Suprapubic skin (tissue), 4 donors: Measurements from ENCODE around the gene WNT9B.

Source experiments
- POLR2A ChIP-seq, 2 donors: fragments of 450-650 bp; IDR thresholded peaks; one replicate each; pipeline ENCODE4 v1.6.1; 2017; ENCODE audit warnings: antibody characterized with exemption in 2 of 2, mild to moderate bottlenecking in 2 of 2, moderate library complexity in 2 of 2
- POLR2AphosphoS5 ChIP-seq, 3 donors: sonication (generic); formaldehyde crosslinking; IDR thresholded peaks; one replicate each; pipeline ENCODE4 v1.6.1; 2017; ENCODE audit warnings: antibody characterized with exemption in 3 of 3
- TF ChIP-seq, protein P1 (sequence below), 2 donors: fragments of 200-600 bp in 1 of 2; fragments of 450-650 bp in 1 of 2; sonication (generic) in 1 of 2; IDR thresholded peaks; one replicate each; pipeline ENCODE4 v1.5.1; 2016 to 2019; ENCODE audit warnings: antibody characterized with exemption in 2 of 2, mild to moderate bottlenecking in 1 of 2, moderate library complexity in 1 of 2

DNA sequence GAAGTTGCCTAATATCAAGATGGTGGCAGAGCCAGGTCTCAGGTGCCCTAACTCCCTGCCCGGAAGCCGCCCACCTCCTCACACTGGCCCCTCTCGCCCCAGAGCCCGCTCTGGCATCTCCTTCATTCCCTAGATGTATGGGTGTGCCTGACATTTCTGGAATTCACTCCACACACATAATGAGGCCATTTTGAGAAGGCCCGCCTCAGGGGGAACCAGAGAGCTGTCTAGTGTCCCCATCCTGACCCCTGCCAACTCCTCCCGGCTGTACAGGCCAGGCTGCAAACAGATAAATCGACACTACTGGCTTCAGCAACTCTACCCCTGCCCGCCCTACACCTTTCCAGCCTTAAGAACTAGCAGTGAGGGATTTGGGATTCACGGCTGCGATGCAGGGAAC lies 40.5 kb upstream of the WNT9B start:
- no peak for TF ChIP-seq POLR2A (IDR thresholded peaks at IDR 0.05)
- TF ChIP-seq, protein P1, sequence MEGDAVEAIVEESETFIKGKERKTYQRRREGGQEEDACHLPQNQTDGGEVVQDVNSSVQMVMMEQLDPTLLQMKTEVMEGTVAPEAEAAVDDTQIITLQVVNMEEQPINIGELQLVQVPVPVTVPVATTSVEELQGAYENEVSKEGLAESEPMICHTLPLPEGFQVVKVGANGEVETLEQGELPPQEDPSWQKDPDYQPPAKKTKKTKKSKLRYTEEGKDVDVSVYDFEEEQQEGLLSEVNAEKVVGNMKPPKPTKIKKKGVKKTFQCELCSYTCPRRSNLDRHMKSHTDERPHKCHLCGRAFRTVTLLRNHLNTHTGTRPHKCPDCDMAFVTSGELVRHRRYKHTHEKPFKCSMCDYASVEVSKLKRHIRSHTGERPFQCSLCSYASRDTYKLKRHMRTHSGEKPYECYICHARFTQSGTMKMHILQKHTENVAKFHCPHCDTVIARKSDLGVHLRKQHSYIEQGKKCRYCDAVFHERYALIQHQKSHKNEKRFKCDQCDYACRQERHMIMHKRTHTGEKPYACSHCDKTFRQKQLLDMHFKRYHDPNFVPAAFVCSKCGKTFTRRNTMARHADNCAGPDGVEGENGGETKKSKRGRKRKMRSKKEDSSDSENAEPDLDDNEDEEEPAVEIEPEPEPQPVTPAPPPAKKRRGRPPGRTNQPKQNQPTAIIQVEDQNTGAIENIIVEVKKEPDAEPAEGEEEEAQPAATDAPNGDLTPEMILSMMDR (IDR thresholded peaks at IDR 0.05), result no peak
- TF ChIP-seq POLR2AphosphoS5 (IDR thresholded peaks at IDR 0.05), result no peak
